OCI-LY7 (cell line): ENCODE results near the gene EED. TPM values are rescaled to one million over a fixed set of nuclear protein-coding genes. Genes with fewer than 3 reads are reported as not detected.
"Not testable (repeated sequence)": the region's sequence is repeated elsewhere in the genome, so short reads cannot be mapped to it uniquely, and the experiment has no call there.

Experiments
- BruUV-seq: library from RNA; stranded (reverse); fragments of 400-500 nt; replicated peaks from 2 replicates; lab custom pipeline; 2021; lab: Mats Ljungman, UMichigan
- CTCF ChIA-PET: fragments of 300-600 bp; sonication (Branson Sonifier 250); formaldehyde crosslinking; loops from one replicate; lab custom pipeline; 2022; ENCODE audit warnings: antibody characterized with exemption; ENCODE audit not compliant: unreplicated experiment; lab: Charles Lee
- POLR2A ChIA-PET: fragments of 300-600 bp; sonication (Branson Sonifier 250); formaldehyde crosslinking; loops from one replicate; lab custom pipeline; 2022; ENCODE audit warnings: antibody characterized with exemption; lab: Charles Lee
- DNase-seq: peaks from one replicate; pipeline ENCODE4 v3.0.0-alpha.2; 2015; ENCODE audit warnings: low spot score
- H2AFZ ChIP-seq: fragments of 200-600 bp; sonication (generic), shearing (Covaris generic); 2 replicates; pipeline ENCODE4 v1.6.1; 2014; ENCODE audit warnings: mild to moderate bottlenecking, antibody characterized with exemption, low read length, moderate library complexity
- H3K27ac ChIP-seq: fragments of 200-600 bp; sonication (generic); 2 replicates; pipeline ENCODE4 v1.5.1; 2014; ENCODE audit warnings: mixed run types, low read depth, mild to moderate bottlenecking, moderate library complexity, low read length, inconsistent platforms; ENCODE audit not compliant: poor library complexity, severe bottlenecking
- H3K36me3 ChIP-seq: fragments of 200-600 bp; sonication (generic); 2 replicates; pipeline ENCODE4 v1.6.1; 2014; ENCODE audit warnings: mild to moderate bottlenecking, antibody characterized with exemption, low read length, moderate library complexity, mixed read lengths; ENCODE audit not compliant: insufficient read depth
- H3K4me1 ChIP-seq: fragments of 200-600 bp; sonication (generic); 2 replicates; pipeline ENCODE4 v1.5.1; 2014; ENCODE audit warnings: mild to moderate bottlenecking, low read length; ENCODE audit not compliant: insufficient read depth, poor library complexity, severe bottlenecking
- H3K4me2 ChIP-seq: fragments of 200-600 bp; sonication (generic); 2 replicates; pipeline ENCODE4 v1.6.1; 2014; ENCODE audit warnings: mild to moderate bottlenecking, low read length
- H3K4me3 ChIP-seq: fragments of 200-600 bp; sonication (generic); 2 replicates; pipeline ENCODE4 v1.5.1; 2014; ENCODE audit warnings: mild to moderate bottlenecking, low read depth, low read length; ENCODE audit not compliant: poor library complexity, severe bottlenecking
- H3K79me2 ChIP-seq: fragments of 200-600 bp; sonication (generic); 2 replicates; pipeline ENCODE4 v1.6.1; 2016; ENCODE audit warnings: low read depth, mild to moderate bottlenecking, low read length, moderate library complexity, mixed read lengths; ENCODE audit not compliant: insufficient read depth
- H3K9me2 ChIP-seq: fragments of 200-600 bp; sonication (generic); 2 replicates; pipeline ENCODE4 v1.6.1; 2016; ENCODE audit warnings: mild to moderate bottlenecking, low read length, mixed read lengths; ENCODE audit not compliant: insufficient read depth
- H3K9me3 ChIP-seq: fragments of 200-600 bp; sonication (generic); 2 replicates; pipeline ENCODE4 v1.6.1; 2014; ENCODE audit warnings: mild to moderate bottlenecking, mixed run types, low read length, mixed read lengths
- H4K20me1 ChIP-seq: fragments of 200-600 bp; sonication (generic); 2 replicates; pipeline ENCODE4 v1.6.1; 2014; ENCODE audit warnings: mild to moderate bottlenecking, antibody characterized with exemption, low read length, moderate library complexity, mixed read lengths; ENCODE audit not compliant: insufficient read depth
- EZH2phosphoT487 ChIP-seq: fragments of 200-600 bp; sonication (generic); IDR thresholded peaks from 2 replicates; pipeline ENCODE4 v1.6.1; 2018; ENCODE audit warnings: low read depth, borderline replicate concordance, mild to moderate bottlenecking, mixed run types, antibody characterized with exemption, low read length, moderate library complexity, mixed read lengths
- intact Hi-C: fragments of 100-400 bp; cut with micrococcal nuclease; formaldehyde crosslinking; loops from one replicate; pipeline ENCODE4 v1.10.0; 2022; ENCODE audit not compliant: unreplicated experiment
- total RNA-seq, 2 experiments: library from RNA; depleted of rRNA in 1 of 2; stranded (reverse); fragments of >200 nt in 1 of 2; shearing (Covaris generic) in 1 of 2; gene quantifications; 2 replicates each; pipeline ENCODE4 v1.2.3, GENCODE V29; 2014 to 2022
- TF ChIP-seq, protein P1 (sequence below): fragments of 200-600 bp; sonication (generic); conservative IDR thresholded peaks from 2 replicates; pipeline ENCODE4 v1.5.1; 2014; ENCODE audit warnings: mild to moderate bottlenecking, antibody characterized with exemption, low read length, moderate library complexity, mixed read lengths

EED gene
- total RNA-seq, 2 experiments from 2014 or later: 25.2 to 40.2 TPM

GRCh38 chr11:86302092-86302793, 57.7 kb downstream of the EED start, which contains the start of gene HIKESHI:
Gene HIKESHI, plus strand, starts transcription at chr11:86302240. Its CDS starts 209 bp downstream, at chr11:86302449.
- H3K4me3 ChIP-seq: peak within 1 kb of the TSS; percentile 76
- peak within 1 kb of the TSS; percentile 85 for H3K4me2 ChIP-seq
- peaks cover 36% of the 10 kb centered on the region for H3K79me2 ChIP-seq
- peaks cover 15% of the 10 kb centered on the region for H3K36me3 ChIP-seq
- no peak for TF ChIP-seq EZH2phosphoT487
- TF ChIP-seq, protein P1, sequence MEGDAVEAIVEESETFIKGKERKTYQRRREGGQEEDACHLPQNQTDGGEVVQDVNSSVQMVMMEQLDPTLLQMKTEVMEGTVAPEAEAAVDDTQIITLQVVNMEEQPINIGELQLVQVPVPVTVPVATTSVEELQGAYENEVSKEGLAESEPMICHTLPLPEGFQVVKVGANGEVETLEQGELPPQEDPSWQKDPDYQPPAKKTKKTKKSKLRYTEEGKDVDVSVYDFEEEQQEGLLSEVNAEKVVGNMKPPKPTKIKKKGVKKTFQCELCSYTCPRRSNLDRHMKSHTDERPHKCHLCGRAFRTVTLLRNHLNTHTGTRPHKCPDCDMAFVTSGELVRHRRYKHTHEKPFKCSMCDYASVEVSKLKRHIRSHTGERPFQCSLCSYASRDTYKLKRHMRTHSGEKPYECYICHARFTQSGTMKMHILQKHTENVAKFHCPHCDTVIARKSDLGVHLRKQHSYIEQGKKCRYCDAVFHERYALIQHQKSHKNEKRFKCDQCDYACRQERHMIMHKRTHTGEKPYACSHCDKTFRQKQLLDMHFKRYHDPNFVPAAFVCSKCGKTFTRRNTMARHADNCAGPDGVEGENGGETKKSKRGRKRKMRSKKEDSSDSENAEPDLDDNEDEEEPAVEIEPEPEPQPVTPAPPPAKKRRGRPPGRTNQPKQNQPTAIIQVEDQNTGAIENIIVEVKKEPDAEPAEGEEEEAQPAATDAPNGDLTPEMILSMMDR: no peak
- no peaks in the 10 kb centered on the region for H3K9me2 ChIP-seq
- H4K20me1 ChIP-seq: peaks cover 9% of the 10 kb centered on the region; the same call in 1 of the 2 replicates
- CTCF ChIA-PET: no interaction called here
- no TSS peak for BruUV-seq
- H2AFZ ChIP-seq: peak within 1 kb of the TSS; percentile 94
- DNase-seq: peak; percentile 95
- H3K9me3 ChIP-seq: no peaks in the 10 kb centered on the region
- H3K4me1 ChIP-seq: peaks cover 15% of the 10 kb centered on the region
- POLR2A ChIA-PET: interaction anchor here (0.6 to 1.6 kb wide), 9 partner anchors 8 to 1190 kb away, joined by 3 to 5 read pairs (median 3); partner anchors contain the start of gene DLG2
- peak within 1 kb of the TSS; percentile 43 for H3K27ac ChIP-seq
- intact Hi-C loops: loop anchor here (1.0 to 2.0 kb wide), 2 partner anchors 57 to 637 kb away; partner anchors contain the start of gene CREBZF

DNA sequence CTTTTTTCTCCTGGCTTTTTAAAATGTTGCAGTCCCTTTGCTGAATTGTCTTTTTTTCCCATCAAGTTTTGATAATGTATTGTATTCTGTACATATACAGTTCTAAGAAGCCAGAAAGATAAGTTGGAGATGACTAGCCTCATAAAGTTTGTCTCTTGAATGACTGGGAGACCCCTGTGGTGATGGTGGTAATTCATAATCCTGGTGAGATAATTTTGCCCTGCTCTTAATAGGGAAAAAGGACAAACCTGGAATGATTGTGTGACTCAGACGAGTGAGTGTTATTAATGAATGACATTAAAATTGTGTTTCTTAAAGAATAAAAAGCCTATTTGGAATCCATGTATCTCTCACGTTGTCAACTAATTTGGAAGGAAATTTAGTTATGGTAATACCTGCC, 58.7 kb downstream of the EED start:
- peaks cover 15% of the 10 kb centered on the region for H3K36me3 ChIP-seq
- no peaks in the 10 kb centered on the region for H3K9me3 ChIP-seq
- intact Hi-C loops: loop anchor here (2.0 kb wide), 1 partner anchor 638 kb away; the partner anchor contains the start of gene CREBZF
- DNase-seq: no peak
- peaks cover 9% of the 10 kb centered on the region; the same call in 1 of the 2 replicates for H4K20me1 ChIP-seq
- ChIA-PET CTCF (no interaction called here), POLR2A (interaction anchor here (1.0 to 1.6 kb wide), 3 partner anchors 31 to 654 kb away, joined by 3 to 5 read pairs (median 5); no protein-coding TSS in a partner anchor)
- no peak overlapping the region for H3K27ac ChIP-seq
- H3K4me2 ChIP-seq: peak overlapping the region; percentile 85
- H2AFZ ChIP-seq: no peak overlapping the region
- H3K79me2 ChIP-seq: peaks cover 36% of the 10 kb centered on the region
- no peaks in the 10 kb centered on the region for H3K9me2 ChIP-seq
- BruUV-seq: no TSS peak
- H3K4me3 ChIP-seq: peak overlapping the region; percentile 76
- H3K4me1 ChIP-seq: peaks cover 15% of the 10 kb centered on the region
- TF ChIP-seq, protein P1: no peak
- no peak for TF ChIP-seq EZH2phosphoT487

- H3K4me2 ChIP-seq, H4K20me1 ChIP-seq, POLR2A ChIA-PET, H3K27ac ChIP-seq, CTCF ChIA-PET, DNase-seq, H3K4me1 ChIP-seq, H3K4me3 ChIP-seq, BruUV-seq, H3K9me3 ChIP-seq, intact Hi-C loops, H2AFZ ChIP-seq, H3K9me2 ChIP-seq: not testable (repeated sequence)
- Histone ChIP-seq H3K36me3 (peaks cover 26% of the 10 kb centered on the region), H3K79me2 (peaks cover 31% of the 10 kb centered on the region)
Measured at GRCh38 chr11:86308710-86309109, 64.2 kb downstream of the EED start.
